ENCODE data around the gene PALMD. TPM values are rescaled to one million over a fixed set of nuclear protein-coding genes. Genes with fewer than 3 reads are reported as not detected.

PALMD gene
- total RNA-seq, 2 donors from 2014 or later, result 17.8 to 18.2 TPM

DNA sequence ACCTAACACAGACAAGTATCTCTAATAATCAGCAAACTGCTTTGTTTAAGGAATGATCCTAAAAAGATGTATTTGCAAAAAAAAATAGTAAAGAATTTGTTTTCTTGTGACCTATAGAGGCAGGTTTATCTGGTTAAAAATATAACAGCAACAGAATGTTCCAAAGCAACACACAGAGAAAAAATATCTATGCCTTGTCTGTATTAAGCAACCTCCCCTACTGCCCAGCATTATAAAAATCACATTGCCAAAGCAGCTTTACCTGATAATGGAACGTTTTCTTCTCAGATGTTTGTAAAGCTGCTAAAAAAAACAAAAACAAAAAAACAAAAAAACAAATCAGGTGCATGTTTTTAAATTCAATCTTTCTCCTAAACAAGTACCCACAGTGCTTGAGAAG lies 24.7 kb downstream of the PALMD start:
- Histone ChIP-seq H3K9me3 (no peaks in the 10 kb centered on the region), H3K4me3 (no peak overlapping the region), H3K27ac (no peak overlapping the region), H3K36me3 (no peaks in the 10 kb centered on the region), H3K4me1 (replicated peaks) (no peaks in the 10 kb centered on the region), H3K27me3 (replicated peaks; ENCODE audit: insufficient read depth) (no peaks in the 10 kb centered on the region)
- 67% methylated on average over 1 of the region's 1 CpG for WGBS
- DNase-seq (ENCODE audit: low spot score), result no peak
- intact Hi-C loops (cut with DNase I), result no loop called here
- TF ChIP-seq POLR2A (IDR thresholded peaks at IDR 0.05) (no peak), CTCF (IDR thresholded peaks at IDR 0.05) (no peak), POLR2AphosphoS5 (IDR thresholded peaks at IDR 0.05) (no peak)

- intact Hi-C loops (cut with DNase I), result no loop called here
- Histone ChIP-seq H3K27ac (no peak overlapping the region), H3K4me1 (replicated peaks) (no peaks in the 10 kb centered on the region), H3K27me3 (replicated peaks; ENCODE audit: insufficient read depth) (no peaks in the 10 kb centered on the region), H3K9me3 (no peaks in the 10 kb centered on the region), H3K4me3 (no peak overlapping the region), H3K36me3 (no peaks in the 10 kb centered on the region)
- no peak for TF ChIP-seq POLR2AphosphoS5 (IDR thresholded peaks at IDR 0.05)
- TF ChIP-seq CTCF (IDR thresholded peaks at IDR 0.05), result no peak
- no peak for TF ChIP-seq POLR2A (IDR thresholded peaks at IDR 0.05)
- DNase-seq (ENCODE audit: low spot score), result no peak
- WGBS, result 82% methylated on average over 4 of the region's 4 CpGs
These were observed 26.1 kb downstream of the PALMD start for GRCh38 chr1:99672038-99672437.

- WGBS, result 70% methylated on average over 6 of the region's 6 CpGs
- H3K4me3 ChIP-seq, result no peak overlapping the region
- no peaks in the 10 kb centered on the region for H3K27me3 ChIP-seq (replicated peaks; ENCODE audit: insufficient read depth)
- intact Hi-C loops (cut with DNase I), result no loop called here
- no peaks in the 10 kb centered on the region for H3K4me1 ChIP-seq (replicated peaks)
- no peak for TF ChIP-seq CTCF (IDR thresholded peaks at IDR 0.05)
- no peak for TF ChIP-seq POLR2AphosphoS5 (IDR thresholded peaks at IDR 0.05)
- no peak for TF ChIP-seq POLR2A (IDR thresholded peaks at IDR 0.05)
- H3K36me3 ChIP-seq, result no peaks in the 10 kb centered on the region
- no peak overlapping the region for H3K27ac ChIP-seq
- no peak for DNase-seq (ENCODE audit: low spot score)
- H3K9me3 ChIP-seq, result no peaks in the 10 kb centered on the region
These were observed 26.8 kb downstream of the PALMD start for GRCh38 chr1:99672530-99673213.

GRCh38 chr1:99673315-99673714 lies 27.4 kb downstream of the PALMD start:
- TF ChIP-seq POLR2A (IDR thresholded peaks at IDR 0.05) (no peak), CTCF (IDR thresholded peaks at IDR 0.05) (no peak), POLR2AphosphoS5 (IDR thresholded peaks at IDR 0.05) (no peak)
- H3K4me1 ChIP-seq (replicated peaks), result no peaks in the 10 kb centered on the region
- H3K4me3 ChIP-seq, result no peak overlapping the region
- no peak for DNase-seq (ENCODE audit: low spot score)
- no peak overlapping the region for H3K27ac ChIP-seq
- intact Hi-C loops (cut with DNase I), result no loop called here
- 89% methylated on average over 4 of the region's 5 CpGs for WGBS
- H3K27me3 ChIP-seq (replicated peaks; ENCODE audit: insufficient read depth), result no peaks in the 10 kb centered on the region
- H3K36me3 ChIP-seq, result no peaks in the 10 kb centered on the region
- no peaks in the 10 kb centered on the region for H3K9me3 ChIP-seq

Data from prostate gland (tissue), 2 donors.